Measurements from ENCODE around the gene MCEE. TPM values are rescaled to one million over a fixed set of nuclear protein-coding genes. Genes with fewer than 3 reads are reported as not detected.

The MCEE gene
- total and polyA plus RNA-seq, 2 of the 4 experiments (the other 2 are of a cell fraction) = 11.1 to 15.0 TPM

GRCh38 chr2:71154798-71155197, 24.8 kb upstream of the MCEE start:
- Histone ChIP-seq H2AK9ac (replicated peaks; ENCODE audit: low read depth, low read length, poor library complexity) (peak overlapping the region; percentile 9), H3K9ac (ENCODE audit: low read depth, low read length) (no peak overlapping the region), H3K9me1 (ENCODE audit: insufficient read depth, low read length) (no peaks in the 10 kb centered on the region), H3K9me3 (ENCODE audit: control insufficient read depth, insufficient read depth, low read length) (no peaks in the 10 kb centered on the region), H4K8ac (ENCODE audit: low read depth in 2 of 2, low read length in 2 of 2) (no peak overlapping the region), H3K79me1 (ENCODE audit: low read depth in 1 of 2, low read length in 2 of 2) (no peaks in the 10 kb centered on the region), H3K4me3 (ENCODE audit: insufficient read depth, low read depth, low read length) (no peak overlapping the region), H3K4ac (ENCODE audit: low read depth, low read length) (no peak overlapping the region), H2BK120ac (ENCODE audit: low read depth, low read length) (no peak overlapping the region), H3K23ac (ENCODE audit: low read depth, low read length) (no peak overlapping the region), H3K56ac (ENCODE audit: extremely low read depth, insufficient read depth, low read length) (no peak overlapping the region), H4K20me1 (ENCODE audit: insufficient read depth, low read length) (no peaks in the 10 kb centered on the region), H3K4me1 (ENCODE audit: control insufficient read depth, insufficient read depth, low read length) (peaks cover 2% of the 10 kb centered on the region; the same call in 1 of the 2 replicates), H3K14ac (replicated peaks; ENCODE audit: low read depth, low read length) (no peak overlapping the region), H2BK15ac (ENCODE audit: low read depth, low read length) (no peak overlapping the region), H4K91ac (ENCODE audit: insufficient read depth, low read depth, low read length) (no peak overlapping the region), H2AFZ (replicated peaks; ENCODE audit: low read length, poor library complexity) (no peak overlapping the region), H3K4me2 (ENCODE audit: low read depth, low read length) (no peak overlapping the region), H4K5ac (ENCODE audit: low read depth, low read length) (no peak overlapping the region), H3K27ac (ENCODE audit: insufficient read depth, low read length) (no peak overlapping the region), H2BK5ac (ENCODE audit: low read depth, low read length, poor library complexity, severe bottlenecking) (no peak overlapping the region), H3K18ac (ENCODE audit: low read depth, low read length) (no peak overlapping the region), H2AK5ac (ENCODE audit: low read depth, low read length) (no peak overlapping the region), H3K36me3 (ENCODE audit: control insufficient read depth, insufficient read depth, low read length) (peaks cover 6% of the 10 kb centered on the region), H3K27me3 (ENCODE audit: control insufficient read depth, insufficient read depth, low read length) (peaks cover 8% of the 10 kb centered on the region; the same call in 1 of the 2 replicates), H2BK20ac (ENCODE audit: low read depth, low read length) (no peak overlapping the region)
- 50% methylated on average over 2 of the region's 6 CpGs; no CpG with 5 or more reads in 1 of the 2 experiments for WGBS, 2 experiments (ENCODE audit: extremely low coverage in 2 of 2, insufficient read length in 1 of 2)
- ChIA-PET CTCF (no interaction called here), POLR2A (ENCODE audit: unreplicated experiment) (interaction anchor here (1.1 kb wide), 1 partner anchor 13 kb away, joined by 3 read pairs; no protein-coding TSS in a partner anchor)
- dilution Hi-C loops (cut with HindIII; ENCODE audit: low sequenced_read_pairs, unreplicated experiment) (no loop called here), in situ Hi-C loops (cut with MboI; ENCODE audit: low sequenced_read_pairs) (loop anchor here (10.0 kb wide), 1 partner anchor 350 kb away; no protein-coding TSS in a partner anchor), intact Hi-C loops (cut with micrococcal nuclease) (no loop called here)
- DNase-seq = no peak
- no peak for ATAC-seq (ENCODE audit: low read depth)
- no TSS peak for BruUV-seq (replicated peaks)
- TF ChIP-seq BHLHE40 (IDR thresholded peaks at IDR 0.05; ENCODE audit: low read depth, low read length) (no peak), RCOR1 (IDR thresholded peaks at IDR 0.05; ENCODE audit: insufficient replicate concordance, low read length) (no peak), MAFK (IDR thresholded peaks at IDR 0.05; ENCODE audit: low read depth, low read length) (no peak)

Measured in IMR-90 (cell line).